Mesenteric fat pad (tissue), 1 donor: ENCODE measurements around the gene REEP1. TPM values are rescaled to one million over a fixed set of nuclear protein-coding genes. Genes with fewer than 3 reads are reported as not detected.
"Not testable (repeated sequence)": the region's sequence is repeated elsewhere in the genome, so short reads cannot be mapped to it uniquely, and the experiment has no call there.

Experiments used
- DNase-seq: peaks from one replicate; pipeline ENCODE4 v3.0.0-alpha.2; 2020; ENCODE audit warnings: low spot score
- total RNA-seq: library from RNA; stranded (reverse); fragmentation: NEBNext Ultra II Directional; extraction: Animal tissue kit (Norgen Biotek cat#: 25700); gene quantifications from one replicate; pipeline ENCODE4 v1.2.1, GENCODE V29; 2021
- donor health status: DM: yes; HTN: yes; CAD: no.

Gene REEP1
- total RNA-seq, 1 donor from 2014 or later = 0.96 TPM

- no peak for DNase-seq
These were observed 10.0 kb upstream of the REEP1 start for GRCh38 chr2:86347401-86347800.

GRCh38 chr2:86345783-86346370 is 8.5 kb upstream of the REEP1 start:
- not testable (repeated sequence) for DNase-seq

GRCh38 chr2:86344404-86344803 is 7.0 kb upstream of the REEP1 start:
- DNase-seq = no peak

GRCh38 chr2:86342488-86342887 is 5.1 kb upstream of the REEP1 start:
- DNase-seq = no peak

GRCh38 chr2:86341470-86341869 is 4.0 kb upstream of the REEP1 start:
- no peak for DNase-seq

GRCh38 chr2:86338778-86339295 is 1.4 kb upstream of the REEP1 start:
- DNase-seq = peak; percentile 62

- no peak for DNase-seq
These were observed 667 bp downstream of the REEP1 start for GRCh38 chr2:86336675-86337243.

- DNase-seq = no peak
These were observed 1.4 kb downstream of the REEP1 start for GRCh38 chr2:86335865-86336674.

GRCh38 chr2:86333378-86333777 is 4.0 kb downstream of the REEP1 start:
- DNase-seq = no peak

- DNase-seq = no peak
These were observed 4.8 kb downstream of the REEP1 start for GRCh38 chr2:86332654-86333053.

GRCh38 chr2:86331384-86331783 is 6.0 kb downstream of the REEP1 start:
- no peak for DNase-seq

GRCh38 chr2:86330001-86330400 is 7.4 kb downstream of the REEP1 start:
- no peak for DNase-seq

- DNase-seq = no peak
These were observed 14.0 kb downstream of the REEP1 start for GRCh38 chr2:86323273-86324021.

GRCh38 chr2:86319700-86320580 is 17.5 kb downstream of the REEP1 start:
- no peak for DNase-seq

- DNase-seq = peak; percentile 53
These were observed 22.3 kb downstream of the REEP1 start for GRCh38 chr2:86315084-86315483.

GRCh38 chr2:86314125-86314524 is 23.3 kb downstream of the REEP1 start:
- peak; percentile 75 for DNase-seq

GRCh38 chr2:86313341-86313740 is 24.1 kb downstream of the REEP1 start:
- no peak for DNase-seq

GRCh38 chr2:86311879-86312278 is 25.5 kb downstream of the REEP1 start:
- peak; percentile 64 for DNase-seq

- DNase-seq = peak; percentile 20
These were observed 27.5 kb downstream of the REEP1 start for GRCh38 chr2:86309966-86310365.

- peak; percentile 57 for DNase-seq
These were observed 28.3 kb downstream of the REEP1 start for GRCh38 chr2:86308984-86309695.
